Right lobe of liver (tissue), 4 donors: ENCODE results near the gene C6orf62.

ENCODE experiments used
- POLR2A ChIP-seq: fragments of 450-650 bp; IDR thresholded peaks from one replicate; pipeline ENCODE4 v1.6.1; 2017; ENCODE audit warnings: antibody characterized with exemption, mild to moderate bottlenecking
- TF ChIP-seq, protein P1 (sequence below), 4 donors: fragments of 200-600 bp in 3 of 4; fragments of 450-650 bp in 1 of 4; IDR thresholded peaks; one replicate each; pipeline versions ENCODE4 v1.5.1 to v1.8.0; 2016 to 2022; ENCODE audit warnings: antibody characterized with exemption in 4 of 4, mild to moderate bottlenecking in 2 of 4
- donor health status: DM: no; HTN: no; CAD: no.
- donor health status: DM: no; HTN: no; CAD: no.
- donor health status: DM: no; HTN: yes; CAD: no.

DNA sequence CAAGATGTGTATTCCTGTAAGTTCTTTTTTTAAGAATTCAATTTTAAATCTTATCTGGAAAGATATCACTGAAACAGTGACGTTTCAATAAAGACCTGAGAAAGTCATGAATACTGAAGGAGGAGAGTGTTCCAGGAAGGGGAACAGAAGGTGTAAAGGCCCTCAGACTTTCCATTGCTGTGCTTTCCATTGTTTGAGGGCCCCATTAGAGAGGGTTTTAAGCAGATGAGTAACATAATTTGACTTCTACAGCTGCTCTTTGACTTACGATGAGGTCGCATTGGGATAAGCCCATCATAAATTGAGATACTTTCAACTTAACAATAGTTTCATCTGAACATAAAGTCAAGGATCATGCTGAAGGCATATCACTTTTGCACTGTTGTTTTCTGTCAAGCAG lies 27.4 kb downstream of the C6orf62 start:
- no peak for TF ChIP-seq POLR2A
- TF ChIP-seq, protein P1, sequence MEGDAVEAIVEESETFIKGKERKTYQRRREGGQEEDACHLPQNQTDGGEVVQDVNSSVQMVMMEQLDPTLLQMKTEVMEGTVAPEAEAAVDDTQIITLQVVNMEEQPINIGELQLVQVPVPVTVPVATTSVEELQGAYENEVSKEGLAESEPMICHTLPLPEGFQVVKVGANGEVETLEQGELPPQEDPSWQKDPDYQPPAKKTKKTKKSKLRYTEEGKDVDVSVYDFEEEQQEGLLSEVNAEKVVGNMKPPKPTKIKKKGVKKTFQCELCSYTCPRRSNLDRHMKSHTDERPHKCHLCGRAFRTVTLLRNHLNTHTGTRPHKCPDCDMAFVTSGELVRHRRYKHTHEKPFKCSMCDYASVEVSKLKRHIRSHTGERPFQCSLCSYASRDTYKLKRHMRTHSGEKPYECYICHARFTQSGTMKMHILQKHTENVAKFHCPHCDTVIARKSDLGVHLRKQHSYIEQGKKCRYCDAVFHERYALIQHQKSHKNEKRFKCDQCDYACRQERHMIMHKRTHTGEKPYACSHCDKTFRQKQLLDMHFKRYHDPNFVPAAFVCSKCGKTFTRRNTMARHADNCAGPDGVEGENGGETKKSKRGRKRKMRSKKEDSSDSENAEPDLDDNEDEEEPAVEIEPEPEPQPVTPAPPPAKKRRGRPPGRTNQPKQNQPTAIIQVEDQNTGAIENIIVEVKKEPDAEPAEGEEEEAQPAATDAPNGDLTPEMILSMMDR (IDR thresholded peaks at IDR 0.05), result no peak
